Endothelial cell of umbilical vein (primary cell): ENCODE data around the gene TDRD3. TPM values are rescaled to one million over a fixed set of nuclear protein-coding genes. Genes with fewer than 3 reads are reported as not detected.

Source experiments
- BruUV-seq: library from RNA; stranded (reverse); fragments of 400-500 nt; replicated peaks from 2 replicates; lab custom pipeline; 2021; lab: Mats Ljungman, UMichigan
- CTCF ChIA-PET: fragments of 300-600, 350-600 bp; sonication (Branson Sonifier 250); formaldehyde crosslinking; loops from one replicate; lab custom pipeline; 2021; ENCODE audit warnings: antibody characterized with exemption, inconsistent platforms; lab: Charles Lee
- POLR2A ChIA-PET: fragments of 300-600, 350-600 bp; sonication (Branson Sonifier 250); formaldehyde crosslinking; loops from one replicate; lab custom pipeline; 2021; ENCODE audit warnings: antibody characterized with exemption, inconsistent platforms; lab: Charles Lee
- DNase-seq: peaks from one replicate; pipeline ENCODE4 v3.0.0-alpha.2; 2011; ENCODE audit warnings: low read depth, low spot score
- FAIRE-seq: peaks from 2 replicates; lab custom pipeline; 2011; peaks lifted over from hg19 to GRCh38; lab: Jason Lieb, UNC
- H2AFZ ChIP-seq: 2 replicates; pipeline ENCODE4 v1.6.0; 2012; ENCODE audit warnings: low read depth, low read length, control low read depth, inconsistent platforms
- H3K27ac ChIP-seq: 2 replicates; pipeline ENCODE4 v1.5.1; 2011; ENCODE audit warnings: low read depth, mild to moderate bottlenecking, control low read depth, low read length, moderate library complexity; ENCODE audit not compliant: insufficient read depth
- H3K27me3 ChIP-seq, 2 experiments: 2 replicates each; pipeline versions ENCODE4 v1.6.0 to v1.6.1; 2011; ENCODE audit warnings: low read length in 2 of 2, mixed read lengths in 1 of 2; ENCODE audit not compliant: control insufficient read depth in 2 of 2, insufficient read depth in 2 of 2
- H3K36me3 ChIP-seq, 2 experiments: 2 replicates in 1 of 2; 3 replicates in 1 of 2; pipeline ENCODE4 v1.5.1; 2011; ENCODE audit warnings: low read length in 2 of 2, mild to moderate bottlenecking in 1 of 2, moderate library complexity in 1 of 2; ENCODE audit not compliant: control insufficient read depth in 2 of 2, insufficient read depth in 2 of 2; ENCODE audit errors: extremely low read depth in 1 of 2
- H3K4me1 ChIP-seq: 3 replicates; pipeline ENCODE4 v1.5.1; 2011; ENCODE audit warnings: mild to moderate bottlenecking, low read length; ENCODE audit not compliant: control insufficient read depth, insufficient read depth; ENCODE audit errors: extremely low read depth
- H3K4me2 ChIP-seq: 2 replicates; pipeline ENCODE4 v1.6.1; 2011; ENCODE audit warnings: low read length, control low read depth, mixed read lengths; ENCODE audit not compliant: insufficient read depth
- H3K4me3 ChIP-seq, 3 experiments: fragments of 200-600 bp in 1 of 3; sonication (generic), shearing (Covaris generic) in 1 of 3; replicated peaks in 1 of 3; 2 replicates each; pipeline ENCODE4 v1.5.1; 2011 to 2016; ENCODE audit warnings: control low read depth in 3 of 3, low read length in 3 of 3, mild to moderate bottlenecking in 2 of 3, inconsistent platforms in 1 of 3, low read depth in 1 of 3, moderate library complexity in 1 of 3; ENCODE audit not compliant: insufficient read depth in 1 of 3
- H3K79me2 ChIP-seq: 2 replicates; pipeline ENCODE4 v1.6.0; 2012; ENCODE audit warnings: low read length, inconsistent platforms; ENCODE audit not compliant: control insufficient read depth, insufficient read depth
- H3K9ac ChIP-seq: replicated peaks from 2 replicates; pipeline ENCODE3; 2011; ENCODE audit warnings: low read length, control low read depth; ENCODE audit not compliant: insufficient read depth; ENCODE audit errors: extremely low read depth
- H3K9me1 ChIP-seq: replicated peaks from 3 replicates; pipeline ENCODE4 v1.6.0; 2011; ENCODE audit warnings: mild to moderate bottlenecking, low read length; ENCODE audit not compliant: control insufficient read depth, insufficient read depth; ENCODE audit errors: extremely low read depth
- H3K9me3 ChIP-seq: replicated peaks from 2 replicates; pipeline ENCODE4 v1.5.1; 2012; ENCODE audit warnings: low read length, inconsistent platforms; ENCODE audit not compliant: control insufficient read depth, insufficient read depth
- H4K20me1 ChIP-seq: replicated peaks from 2 replicates; pipeline ENCODE3; 2011; ENCODE audit warnings: mild to moderate bottlenecking, low read length; ENCODE audit not compliant: control insufficient read depth, insufficient read depth; ENCODE audit errors: extremely low read depth
- CTCF ChIP-seq, 2 donors: IDR thresholded peaks; 1 replicate in 1 of 2; 2 replicates in 1 of 2; pipeline ENCODE4 v1.5.1; 2011; ENCODE audit warnings: low read length in 2 of 2, mild to moderate bottlenecking in 2 of 2, moderate library complexity in 2 of 2, control low read depth in 1 of 2, inconsistent platforms in 1 of 2, low read depth in 1 of 2; ENCODE audit not compliant: insufficient read depth in 1 of 2; ENCODE audit errors: extremely low read depth in 1 of 2
- EZH2 ChIP-seq: IDR thresholded peaks from 2 replicates; pipeline ENCODE4 v1.6.1; 2012; ENCODE audit warnings: borderline replicate concordance, low read depth, mild to moderate bottlenecking, moderate library complexity, low read length, inconsistent platforms; ENCODE audit not compliant: severe bottlenecking
- FOS ChIP-seq: IDR thresholded peaks from 2 replicates; pipeline ENCODE4 v1.6.1; 2011; ENCODE audit warnings: mild to moderate bottlenecking, low read length, moderate library complexity, borderline replicate concordance; ENCODE audit not compliant: insufficient read depth
- GATA2 ChIP-seq: IDR thresholded peaks from 2 replicates; pipeline ENCODE4 v1.7.0; 2011; ENCODE audit warnings: low read depth, mild to moderate bottlenecking, moderate library complexity, mixed read lengths, low read length; ENCODE audit not compliant: insufficient read length, insufficient read depth
- JUN ChIP-seq: IDR thresholded peaks from 2 replicates; pipeline ENCODE4 v1.6.1; 2011; ENCODE audit warnings: borderline replicate concordance, low read depth; ENCODE audit not compliant: insufficient read length, insufficient read depth
- MAX ChIP-seq: IDR thresholded peaks from 2 replicates; pipeline ENCODE4 v1.6.1; 2011; ENCODE audit not compliant: insufficient read depth, insufficient read length
- MYC ChIP-seq: IDR thresholded peaks from one replicate; pipeline ENCODE4 v1.6.1; 2011; ENCODE audit warnings: mild to moderate bottlenecking, low read depth, low read length
- POLR2A ChIP-seq: IDR thresholded peaks from 2 replicates; pipeline ENCODE4 v1.6.1; 2012; ENCODE audit warnings: low read depth, mild to moderate bottlenecking, control low read depth, low read length
- POLR2AphosphoS5 ChIP-seq: IDR thresholded peaks from 2 replicates; pipeline ENCODE4 v1.6.1; 2012; ENCODE audit warnings: low read depth, mild to moderate bottlenecking, control low read depth, low read length, moderate library complexity; ENCODE audit not compliant: insufficient read depth
- dilution Hi-C: fragments of 300-500 bp; cut with MboI; formaldehyde crosslinking; loops from one replicate; pipeline ENCODE4 v1.15.0; 2019; ENCODE audit warnings: low sequenced_read_pairs; ENCODE audit not compliant: extremely low pct_ligation_motif_present
- intact Hi-C: fragments of 100-400 bp; cut with micrococcal nuclease; formaldehyde crosslinking; loops from one replicate; pipeline ENCODE4 v1.10.0; 2022
- polyA plus RNA-seq, 4 experiments: library from polyadenylated mRNA; depleted of rRNA in 3 of 4; stranded (reverse) in 3 of 4; unstranded in 1 of 4; fragments of >200 nt; gene quantifications; 2 replicates each; pipeline versions ENCODE4 v1.2.1 to v1.2.3, GENCODE V29; 2011 to 2012; ENCODE audit warnings: missing spikeins in 1 of 4
- total RNA-seq: library from RNA; stranded (reverse); gene quantifications from 2 replicates; pipeline ENCODE4 v1.2.3, GENCODE V29; 2021

Gene TDRD3
- total and polyA plus RNA-seq, 2 donors (not counting 3 experiments of a cell fraction or from before 2014, with no cell fraction given), result 3.0 to 16.3 TPM

- H3K36me3 ChIP-seq, result no peaks in the 10 kb centered on the region
- dilution Hi-C loops (no loop called here), intact Hi-C loops (no loop called here)
- FAIRE-seq (no peak), DNase-seq (no peak)
- peaks cover 2% of the 10 kb centered on the region for H3K79me2 ChIP-seq
- BruUV-seq, result no TSS peak
- H3K4me3 ChIP-seq, result no peak overlapping the region
- H3K4me1 ChIP-seq, result no peaks in the 10 kb centered on the region
- no peaks in the 10 kb centered on the region for H4K20me1 ChIP-seq
- H3K4me2 ChIP-seq, result no peak overlapping the region
- no peaks in the 10 kb centered on the region for H3K9me3 ChIP-seq
- POLR2A ChIA-PET, result no interaction called here
- H3K27ac ChIP-seq, result no peak overlapping the region
- TF ChIP-seq GATA2, result no peak
- TF ChIP-seq MAX, result no peak
- no peak for TF ChIP-seq FOS
- TF ChIP-seq POLR2AphosphoS5, result no peak
- no peak for TF ChIP-seq CTCF (IDR thresholded peaks at IDR 0.05; ENCODE audit: extremely low read depth in 1 of 2, insufficient read depth in 1 of 2, low read depth in 1 of 2, low read length in 2 of 2)
- TF ChIP-seq POLR2A, result no peak
- no peak for TF ChIP-seq MYC
- no peak for TF ChIP-seq EZH2
- no peak for TF ChIP-seq JUN
- H2AFZ ChIP-seq, result no peak overlapping the region
- H3K9me1 ChIP-seq, result no peaks in the 10 kb centered on the region
- no peak overlapping the region for H3K9ac ChIP-seq
- CTCF ChIA-PET, result interaction anchor here (1.2 kb wide), 1 partner anchor 11 kb away, joined by 3 read pairs; no protein-coding TSS in a partner anchor
- H3K27me3 ChIP-seq, result no peaks in the 10 kb centered on the region
These were observed 21.9 kb downstream of the TDRD3 start for GRCh38 chr13:60418954-60419353.
